ENCODE results near the gene TTLL11.

TTLL11 gene

GRCh38 chr9:122092611-122093506 lies at the start of gene TTLL11:
TTLL11 (minus strand) TSS chr9:122093308; CDS start chr9:122093148, 160 bp downstream.
- DNase-seq: peak; percentile 96

- no peak for DNase-seq
These were observed 48.6 kb upstream of the TTLL11 start for GRCh38 chr9:122141671-122142070.

- no peak for DNase-seq
These were observed 47.5 kb upstream of the TTLL11 start for GRCh38 chr9:122140368-122141193.

GRCh38 chr9:122138560-122139268 lies 45.6 kb upstream of the TTLL11 start:
- no peak for DNase-seq

GRCh38 chr9:122135529-122135859 lies 42.4 kb upstream of the TTLL11 start:
- DNase-seq: no peak

GRCh38 chr9:122134822-122135528 lies 41.9 kb upstream of the TTLL11 start:
- DNase-seq: no peak

- DNase-seq: no peak
These were observed 41.0 kb upstream of the TTLL11 start for GRCh38 chr9:122133984-122134535.

- DNase-seq: no peak
These were observed 40.3 kb upstream of the TTLL11 start for GRCh38 chr9:122133263-122133983.

GRCh38 chr9:122132539-122132938 lies 39.4 kb upstream of the TTLL11 start:
- no peak for DNase-seq

GRCh38 chr9:122131401-122132001 lies 38.4 kb upstream of the TTLL11 start:
- DNase-seq: no peak

GRCh38 chr9:122130837-122131236 lies 37.7 kb upstream of the TTLL11 start:
- DNase-seq: no peak

- no peak for DNase-seq
These were observed 36.9 kb upstream of the TTLL11 start for GRCh38 chr9:122129969-122130368.

- DNase-seq: no peak
These were observed 35.8 kb upstream of the TTLL11 start for GRCh38 chr9:122128969-122129343.

- no peak for DNase-seq
These were observed 35.2 kb upstream of the TTLL11 start for GRCh38 chr9:122128007-122128968.

GRCh38 chr9:122127396-122127798 lies 34.3 kb upstream of the TTLL11 start:
- no peak for DNase-seq

- no peak for DNase-seq
These were observed 33.5 kb upstream of the TTLL11 start for GRCh38 chr9:122126331-122127261.

- DNase-seq: no peak
These were observed 32.6 kb upstream of the TTLL11 start for GRCh38 chr9:122125509-122126330.

- DNase-seq: peak; percentile 74 to 75
These were observed 32.0 kb upstream of the TTLL11 start for GRCh38 chr9:122125158-122125508.
